ENCODE measurements around the gene ATP2A3.

DNA sequence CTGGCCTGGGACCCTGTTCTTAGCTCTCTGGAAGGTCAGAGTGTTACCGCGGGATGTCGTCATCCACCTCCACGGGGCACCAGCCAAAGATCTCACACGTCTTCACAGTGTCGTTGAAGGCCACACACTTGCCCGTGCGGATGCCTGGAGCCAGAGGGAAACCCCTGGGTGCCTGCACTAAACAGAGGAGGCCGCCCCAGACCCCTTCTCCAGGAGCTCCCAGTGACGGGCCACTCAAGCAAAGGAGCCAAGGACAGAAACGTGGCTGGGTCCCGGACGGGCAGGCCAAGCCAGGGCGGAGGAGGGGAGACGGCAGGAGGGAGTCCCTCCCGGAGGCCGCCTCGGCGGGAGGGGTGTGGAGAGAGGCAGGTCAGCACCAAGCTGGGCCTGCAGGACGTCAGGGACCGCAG is 60.4 kb downstream of the ATP2A3 start:
- TF ChIP-seq TARDBP (IDR thresholded peaks at IDR 0.05) (no peak), FOXM1 (IDR thresholded peaks at IDR 0.05; ENCODE audit: borderline replicate concordance) (no peak), FOXK2 (IDR thresholded peaks at IDR 0.05) (no peak), SUZ12 (IDR thresholded peaks at IDR 0.05) (no peak), ELF4 (IDR thresholded peaks at IDR 0.05) (no peak), SP1 (IDR thresholded peaks at IDR 0.05) (no peak), BHLHE40 (IDR thresholded peaks at IDR 0.05; ENCODE audit: borderline replicate concordance) (no peak), LEF1 (IDR thresholded peaks at IDR 0.05; ENCODE audit: borderline replicate concordance) (no peak), ZNF384 (IDR thresholded peaks at IDR 0.05) (no peak), HDGF (IDR thresholded peaks at IDR 0.05; ENCODE audit: borderline replicate concordance) (no peak)

Measured in HEK293T (cell line).